HG03280 (cell line): ENCODE results near the gene OR2T11.
"Not testable (repeated sequence)": the region's sequence is repeated elsewhere in the genome, so short reads cannot be mapped to it uniquely, and the experiment has no call there.

Experiments used
- ATAC-seq: cut with Tn5 transposase; IDR thresholded peaks from one replicate; pipeline ENCODE4 v1.9.1; 2021; ENCODE audit warnings: mild to moderate bottlenecking, moderate library complexity; ENCODE audit not compliant: unreplicated experiment

OR2T11 gene

GRCh38 chr1:248634991-248635390 lies at the start of gene OR2T11:
Gene OR2T11, minus strand, starts transcription at chr1:248635091. Its CDS starts 7,963 bp downstream, at chr1:248627128.
- ATAC-seq: not testable (repeated sequence)

- ATAC-seq: no peak
These were observed 46.8 kb upstream of the OR2T11 start for GRCh38 chr1:248681651-248682050.

DNA sequence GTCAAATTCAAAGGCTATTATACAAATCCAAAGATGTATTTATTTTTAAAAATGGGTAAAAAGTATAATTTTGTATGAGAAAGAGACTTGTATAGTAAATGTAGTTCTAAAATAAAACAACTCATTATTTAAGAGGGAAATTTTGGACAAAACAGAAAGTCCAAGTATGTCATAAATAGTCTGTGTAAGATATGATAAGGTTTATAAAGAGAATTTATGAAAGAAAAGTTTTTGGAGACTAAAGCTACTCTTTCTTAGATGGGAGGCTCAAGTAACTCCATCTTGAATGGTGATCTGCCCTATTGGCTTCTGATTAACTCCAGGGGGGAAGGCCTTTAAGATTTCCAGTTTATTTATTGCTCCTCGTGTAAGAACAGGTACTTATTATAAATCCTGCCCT lies 35.1 kb upstream of the OR2T11 start:
- no peak for ATAC-seq

DNA sequence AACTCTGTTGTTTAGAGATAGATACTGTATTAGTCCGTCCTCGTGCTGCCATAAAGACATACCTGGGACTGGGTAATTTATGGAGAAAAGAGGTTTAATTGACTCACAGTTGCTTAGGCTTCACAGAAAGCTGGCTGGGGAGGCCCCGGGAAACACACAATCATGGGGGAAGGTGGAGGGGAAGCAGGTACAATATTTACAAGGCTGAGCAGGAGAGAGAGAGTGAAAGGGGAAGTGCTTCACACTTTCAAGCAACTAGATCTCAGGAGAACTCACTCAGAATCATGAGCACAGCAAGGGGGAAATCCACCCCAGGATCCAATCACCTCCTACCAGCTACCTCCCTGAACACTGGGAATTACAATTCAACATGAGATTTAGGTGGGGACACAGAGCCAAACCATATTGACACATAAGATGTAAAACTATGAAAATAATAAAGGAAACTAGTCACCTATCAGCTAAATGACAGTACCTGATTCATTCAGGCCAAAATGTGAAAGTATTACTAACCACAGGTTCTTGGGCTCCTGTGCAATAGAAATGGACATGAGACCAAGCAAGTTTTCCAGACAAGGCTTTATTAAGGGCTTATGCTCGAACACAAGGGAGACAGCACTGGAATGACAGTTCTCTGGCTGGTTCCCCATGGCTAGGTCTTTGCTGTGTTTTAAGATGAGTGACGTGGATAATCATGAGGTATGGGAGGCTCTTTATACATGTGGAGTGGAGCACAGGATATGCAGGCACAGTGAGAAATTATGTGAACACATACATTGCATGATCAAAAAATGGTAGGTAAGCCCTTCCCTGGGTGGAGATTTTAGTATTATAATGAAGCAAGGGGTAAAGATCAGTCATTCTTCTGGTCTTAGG lies 28.8 kb upstream of the OR2T11 start:
- peak; percentile 89 for ATAC-seq

DNA sequence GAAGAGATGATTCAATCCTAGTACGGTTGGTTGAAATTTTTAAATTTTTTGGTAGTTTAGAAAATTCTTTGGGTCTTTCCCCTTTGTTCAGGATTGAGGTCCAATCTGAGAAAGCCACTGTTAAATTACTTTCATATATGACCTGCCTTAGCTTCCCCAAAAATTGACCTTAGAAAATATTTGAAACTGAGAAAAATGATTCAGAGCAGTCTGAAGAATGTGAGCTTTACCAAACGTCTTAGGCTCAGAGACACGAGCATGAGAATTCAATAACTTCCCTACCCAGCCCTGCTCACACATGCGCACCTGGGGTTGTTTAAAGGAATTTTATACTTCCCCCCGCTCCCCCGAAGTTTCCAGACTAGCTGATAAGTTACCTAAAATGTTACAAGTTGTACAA lies 21.9 kb upstream of the OR2T11 start:
- not testable (repeated sequence) for ATAC-seq

DNA sequence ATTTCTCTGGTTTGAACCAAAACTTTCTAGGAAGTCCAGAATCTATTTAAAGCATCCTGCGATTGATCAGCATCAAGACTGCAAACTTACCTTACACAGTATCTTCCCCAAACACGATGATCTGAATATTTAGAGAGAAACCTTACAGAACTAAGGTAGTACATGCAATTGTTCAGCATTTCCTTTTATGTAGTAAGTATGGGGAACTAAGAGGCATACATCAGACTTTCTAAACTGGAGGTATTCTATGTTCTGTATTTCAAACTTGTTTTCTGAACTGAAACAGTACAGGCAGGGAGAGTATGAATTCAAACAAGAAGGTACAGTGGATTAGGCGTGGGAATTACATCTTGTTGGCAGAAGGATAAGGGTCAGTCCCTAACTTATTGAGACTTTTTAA lies 20.5 kb upstream of the OR2T11 start, which contains the start of gene OR2T27:
TSS of gene OR2T27 (minus strand) at position 175 of the 400 bp plus-strand sequence. CDS start 4,644 bp downstream, outside the sequence.
- ATAC-seq: not testable (repeated sequence)

- not testable (repeated sequence) for ATAC-seq
These were observed 14.1 kb upstream of the OR2T11 start for GRCh38 chr1:248648770-248649536.

DNA sequence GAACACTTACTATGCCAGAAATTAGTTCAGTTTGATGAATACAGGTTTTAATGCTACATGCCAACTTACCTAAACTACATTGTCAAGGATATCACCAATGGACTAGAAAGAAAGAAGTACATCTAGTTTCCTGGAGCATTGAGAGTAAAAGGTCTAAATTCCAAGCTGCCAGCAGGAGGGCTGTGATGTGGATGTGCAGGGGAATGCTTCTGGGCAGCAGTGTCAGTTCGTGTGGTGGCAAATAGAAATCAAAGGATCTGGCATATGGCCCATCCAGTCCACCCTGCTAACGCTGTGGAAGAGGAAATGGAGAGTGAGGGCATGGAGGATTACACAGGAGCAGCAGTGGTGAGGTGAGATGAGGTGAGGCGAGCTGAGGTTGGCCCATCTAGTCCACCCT lies 10.3 kb upstream of the OR2T11 start, which contains the start of gene OR2T35:
TSS of gene OR2T35 (minus strand) at position 101 of the 400 bp plus-strand sequence. CDS start 6,020 bp downstream, outside the sequence.
- not testable (repeated sequence) for ATAC-seq

- ATAC-seq: peak; percentile 59
These were observed 8.2 kb upstream of the OR2T11 start for GRCh38 chr1:248642971-248643651.

- ATAC-seq: peak; percentile 1
These were observed 6.7 kb upstream of the OR2T11 start for GRCh38 chr1:248641583-248641982.

DNA sequence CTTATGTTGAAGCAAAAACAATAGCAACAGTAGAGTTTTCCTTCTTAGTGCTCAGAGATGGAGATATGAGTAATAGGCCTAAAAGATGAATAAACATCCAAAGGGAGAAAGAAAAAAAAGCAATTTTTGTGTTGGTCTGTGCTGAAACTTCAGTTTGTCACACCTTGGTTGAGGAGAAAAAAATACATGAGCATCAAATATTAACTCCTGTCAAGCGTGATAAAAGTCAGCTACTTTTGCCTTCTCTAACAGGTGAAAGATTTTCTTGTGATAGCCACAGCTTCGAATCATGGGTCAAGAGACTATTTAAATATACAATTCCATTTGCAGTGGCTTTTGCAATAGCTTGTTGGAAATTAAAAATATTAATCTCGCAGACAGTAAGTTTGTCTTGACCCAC lies 6.0 kb upstream of the OR2T11 start:
- ATAC-seq: peak; percentile 28

DNA sequence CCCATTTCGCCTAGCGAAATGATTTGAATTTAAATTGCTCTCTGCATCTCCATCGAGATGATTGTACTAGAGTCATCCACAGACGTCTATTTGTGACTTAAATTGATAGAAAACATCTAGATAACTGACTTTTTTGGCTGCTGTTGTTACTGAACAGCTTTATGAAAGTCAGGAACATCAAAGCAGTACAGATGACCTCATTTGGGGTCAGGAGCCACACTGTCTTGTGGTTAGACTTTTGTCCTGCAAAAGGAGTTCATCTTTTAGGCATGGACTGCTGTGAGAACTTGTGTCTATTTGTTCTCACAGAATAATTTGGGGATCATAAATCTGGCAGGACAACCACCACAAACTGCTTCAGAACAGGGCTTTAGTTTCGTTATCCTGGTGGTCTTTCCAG lies 4.8 kb upstream of the OR2T11 start:
- not testable (repeated sequence) for ATAC-seq

DNA sequence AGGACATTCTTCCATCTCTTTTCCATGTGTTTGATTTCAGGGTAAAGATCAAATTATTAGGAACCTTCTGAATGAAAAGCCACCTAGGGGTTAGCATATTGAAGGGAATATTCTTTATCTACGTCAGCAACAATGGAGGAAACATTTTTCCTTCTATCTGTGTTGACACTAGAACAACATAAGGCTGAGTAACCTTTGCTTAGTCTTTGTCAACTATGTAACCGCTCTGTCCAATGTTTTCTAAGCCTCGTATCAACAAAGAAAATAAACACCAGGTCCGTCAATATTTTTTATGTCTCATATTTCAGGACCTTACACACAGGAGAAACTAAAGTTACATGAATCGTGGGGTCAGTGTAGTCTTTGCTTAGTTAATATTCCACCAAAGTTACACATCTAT lies 1.7 kb upstream of the OR2T11 start:
- not testable (repeated sequence) for ATAC-seq

DNA sequence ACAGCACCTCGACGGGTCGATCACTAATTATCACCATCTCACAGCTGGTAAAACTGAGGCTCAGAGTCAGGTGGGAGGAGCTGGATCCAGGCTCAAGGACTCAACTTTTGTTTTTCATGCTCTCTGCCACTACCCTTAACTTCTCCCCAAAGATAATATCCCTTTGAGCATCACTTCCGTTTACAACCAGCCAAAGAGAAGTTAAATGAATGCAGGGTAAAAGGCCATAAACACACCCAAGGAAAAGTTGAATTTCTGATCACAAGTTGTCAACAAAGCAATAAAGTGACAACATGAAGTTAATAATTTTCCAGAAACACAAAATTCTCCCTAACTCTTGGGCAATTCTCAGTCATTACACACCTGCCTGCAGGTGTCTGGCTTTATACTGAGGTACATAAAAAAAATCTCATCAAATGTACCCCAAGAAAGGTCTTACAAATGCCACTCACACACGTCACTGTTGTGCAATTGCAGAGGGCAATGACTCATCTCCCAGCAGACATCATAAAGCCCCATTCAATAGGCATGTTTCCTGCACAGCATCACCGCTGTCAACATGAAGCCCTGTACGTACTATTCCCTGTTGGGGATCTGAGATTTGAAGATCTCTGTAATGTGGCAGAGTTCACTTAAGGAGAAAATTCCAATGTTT lies 3.4 kb downstream of the OR2T11 start:
- ATAC-seq: no peak

DNA sequence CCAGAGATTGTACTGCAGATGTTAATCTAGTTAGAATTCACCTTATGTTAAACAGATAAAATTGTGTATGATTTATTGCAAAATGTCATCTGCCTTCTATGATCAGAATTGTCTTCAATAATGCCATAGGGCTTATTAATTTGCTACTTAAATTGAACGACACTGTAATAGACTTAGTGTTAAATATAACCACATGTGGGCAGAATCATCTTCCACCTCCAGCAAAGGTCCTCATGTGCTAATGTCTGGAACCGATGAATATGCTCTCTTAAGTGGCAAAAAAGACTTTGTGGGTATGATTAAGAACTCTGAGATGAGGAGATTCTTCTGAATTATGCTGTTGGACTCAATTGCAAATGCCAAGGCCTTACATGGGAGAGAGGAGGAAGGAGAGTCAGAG lies 4.3 kb downstream of the OR2T11 start:
- ATAC-seq: no peak

DNA sequence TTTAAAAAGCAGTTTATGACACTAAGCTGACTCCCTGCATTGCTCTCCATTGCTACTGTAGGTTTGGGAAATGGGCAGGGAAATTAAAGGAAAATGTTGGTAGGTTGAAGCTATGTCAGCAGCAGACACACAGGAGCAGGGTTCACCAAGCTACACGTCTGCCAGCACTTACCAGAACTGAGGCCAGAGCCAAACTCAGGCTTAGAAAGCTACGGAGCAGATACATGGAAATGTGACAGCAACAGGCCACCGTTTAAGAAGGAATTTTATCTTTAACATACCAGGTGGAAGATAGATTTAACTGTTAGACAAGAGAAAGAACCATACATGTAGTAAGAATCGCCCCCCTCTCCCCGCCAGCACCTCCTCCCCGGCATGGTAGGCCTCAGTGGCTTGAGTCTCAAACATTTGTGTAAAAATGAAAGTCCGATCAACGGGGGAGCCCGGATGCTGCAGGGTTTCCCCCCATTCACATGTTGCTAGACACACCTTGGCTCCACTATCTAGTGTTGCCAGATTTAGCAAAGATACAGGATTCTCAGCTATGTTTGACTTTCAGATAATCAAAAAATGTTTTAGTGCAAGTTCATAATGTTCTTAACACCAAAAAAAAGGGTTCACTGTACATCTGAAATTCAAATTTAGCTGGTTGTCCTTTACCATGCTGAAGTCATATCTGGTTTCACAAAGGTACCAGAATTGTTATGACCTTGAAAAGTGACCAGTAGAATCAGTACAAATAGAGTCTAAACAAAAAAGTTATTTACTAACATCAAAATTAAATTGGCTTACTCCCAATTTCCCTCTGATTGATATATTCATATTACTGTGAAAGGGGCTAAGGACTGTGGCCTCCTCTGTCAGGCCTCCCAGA lies 6.7 kb downstream of the OR2T11 start:
- ATAC-seq: peak; percentile 87

- no peak for ATAC-seq
These were observed 8.9 kb downstream of the OR2T11 start for GRCh38 chr1:248625971-248626370.

DNA sequence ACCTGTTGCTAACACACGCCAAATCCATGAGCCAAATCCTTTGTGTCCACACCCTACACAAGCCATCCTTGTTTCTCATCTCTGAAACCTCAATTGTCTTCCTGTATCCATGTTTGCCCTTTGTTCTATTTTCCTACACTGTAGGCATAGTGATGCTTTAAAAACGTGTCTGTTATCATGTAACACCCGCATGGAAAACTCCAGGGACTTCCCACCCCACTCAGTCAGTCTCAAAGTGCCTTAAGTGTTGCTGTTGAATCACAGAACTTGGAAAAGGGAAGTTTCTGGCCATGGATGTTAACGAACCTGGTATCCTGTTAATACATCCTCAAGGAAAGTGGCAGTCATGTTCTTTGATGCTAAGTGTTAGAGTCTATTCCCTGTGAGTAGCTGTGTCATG lies 9.7 kb downstream of the OR2T11 start:
- ATAC-seq: no peak

DNA sequence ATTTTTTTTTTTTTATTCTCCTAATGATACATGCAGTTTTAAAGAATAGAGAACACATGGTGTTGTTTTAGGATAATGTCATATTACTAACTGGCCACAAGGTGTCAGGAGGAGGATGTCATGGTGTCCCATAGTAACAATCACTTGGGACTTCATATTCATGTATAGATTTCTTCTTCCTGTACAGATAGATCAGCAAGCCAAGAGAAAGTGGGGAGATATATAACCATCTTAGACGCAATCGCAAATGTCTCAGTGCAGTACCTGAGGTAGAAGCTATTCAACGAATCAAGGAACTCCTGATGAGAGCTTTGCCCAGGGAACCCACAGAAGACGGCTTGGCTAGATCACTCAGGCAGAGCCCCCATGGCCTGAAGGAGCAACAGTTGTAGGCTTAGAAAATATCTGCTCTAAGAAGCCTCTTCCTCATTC lies 12.3 kb downstream of the OR2T11 start:
- peak; percentile 94 for ATAC-seq
